HepG2 (cell line): ENCODE measurements around the gene OLFM1. TPM values are rescaled to one million over a fixed set of nuclear protein-coding genes. Genes with fewer than 3 reads are reported as not detected.

Source experiments
- ATAC-seq: fragments of 200-7000 bp; cut with Tn5 transposase; 3 replicates; pipeline ENCODE4 v1.9.1; 2020; ENCODE audit warnings: mild to moderate bottlenecking, moderate library complexity
- BruUV-seq: library from RNA; stranded (reverse); fragments of 400-500 nt; replicated peaks from 2 replicates; lab custom pipeline; 2021; lab: Mats Ljungman, UMichigan
- CTCF ChIA-PET: fragments of 300-600 bp; formaldehyde crosslinking; extraction: SDS; loops from one replicate; lab custom pipeline; 2021; ENCODE audit warnings: low total read pairs, inconsistent platforms, low intra/inter-chr PET ratio; lab: Yijun Ruan, JAX
- POLR2A ChIA-PET: fragments of 350-600 bp; sonication (Branson Sonifier 250); formaldehyde crosslinking; loops from one replicate; lab custom pipeline; 2020; ENCODE audit warnings: antibody characterized with exemption, inconsistent platforms; lab: Yijun Ruan, JAX
- DNase-seq: peaks from one replicate; pipeline ENCODE4 v3.0.0-alpha.2; 2015; ENCODE audit warnings: low spot score
- FAIRE-seq: peaks from 3 replicates; lab custom pipeline; 2011; peaks lifted over from hg19 to GRCh38; lab: Jason Lieb, UNC
- H2AFZ ChIP-seq: one replicate; pipeline ENCODE4 v1.6.1; 2011; ENCODE audit warnings: low read length, inconsistent platforms
- H3K27ac ChIP-seq: fragments of 300-600 bp; 3 replicates; pipeline ENCODE4 v1.8.0; 2011; ENCODE audit warnings: mixed run types, mild to moderate bottlenecking, mixed read lengths, low read length, inconsistent platforms; ENCODE audit not compliant: insufficient read depth; ENCODE audit errors: extremely low read length
- H3K27me3 ChIP-seq, 2 experiments: fragments of 200-600 bp in 1 of 2; 2 replicates in 1 of 2; 3 replicates in 1 of 2; pipeline versions ENCODE4 v1.6.0 to v1.8.0; 2011; ENCODE audit warnings: low read length in 2 of 2, mild to moderate bottlenecking in 2 of 2, moderate library complexity in 2 of 2, inconsistent platforms in 1 of 2; ENCODE audit not compliant: insufficient read depth in 2 of 2, control insufficient read depth in 1 of 2
- H3K36me3 ChIP-seq, 2 experiments: fragments of 200-600 bp in 1 of 2; replicated peaks in 1 of 2; 2 replicates in 1 of 2; 3 replicates in 1 of 2; pipeline versions ENCODE4 v1.5.1 to v1.8.0; 2011; ENCODE audit warnings: low read length in 2 of 2, inconsistent platforms in 1 of 2; ENCODE audit not compliant: insufficient read depth in 2 of 2, control insufficient read depth in 1 of 2
- H3K4me1 ChIP-seq: 2 replicates; pipeline ENCODE4 v1.5.1; 2012; ENCODE audit warnings: low read length, inconsistent platforms; ENCODE audit not compliant: insufficient read depth
- H3K4me2 ChIP-seq: 2 replicates; pipeline ENCODE4 v1.6.0; 2011; ENCODE audit warnings: low read depth, low read length, inconsistent platforms
- H3K4me3 ChIP-seq, 3 experiments: fragments of 200-600 bp in 1 of 3; sonication (generic), shearing (Covaris generic) in 1 of 3; replicated peaks in 1 of 3; 2 replicates each; pipeline ENCODE4 v1.5.1; 2011 to 2016; ENCODE audit warnings: low read length in 3 of 3, inconsistent platforms in 2 of 3, low read depth in 2 of 3, mild to moderate bottlenecking in 2 of 3, control low read depth in 1 of 3, mixed read lengths in 1 of 3; ENCODE audit not compliant: insufficient read depth in 1 of 3
- H3K79me2 ChIP-seq: one replicate; pipeline ENCODE4 v1.6.1; 2011; ENCODE audit warnings: low read length, inconsistent platforms; ENCODE audit not compliant: insufficient read depth
- H3K9ac ChIP-seq: 2 replicates; pipeline ENCODE4 v1.6.0; 2011; ENCODE audit warnings: mild to moderate bottlenecking, low read depth, low read length, inconsistent platforms; ENCODE audit not compliant: insufficient read depth
- H3K9me3 ChIP-seq: 2 replicates; pipeline ENCODE4 v1.5.1; 2012; ENCODE audit warnings: mild to moderate bottlenecking, low read length
- H4K20me1 ChIP-seq: 2 replicates; pipeline ENCODE4 v1.6.0; 2011; ENCODE audit warnings: inconsistent platforms, mild to moderate bottlenecking, low read length, moderate library complexity; ENCODE audit not compliant: insufficient read depth
- ELF1 ChIP-seq: sonication (generic); formaldehyde crosslinking; IDR thresholded peaks from 2 replicates; pipeline ENCODE4 v1.4.0; 2020; ENCODE audit warnings: missing genetic modification reagents
- GABPA ChIP-seq, 2 experiments: IDR thresholded peaks; 2 replicates each; pipeline ENCODE4 v1.6.1; 2011 to 2016; ENCODE audit warnings: low read depth in 2 of 2, low read length in 1 of 2, missing biosample characterization in 1 of 2, missing genetic modification characterization in 1 of 2
- GRHL1 ChIP-seq: sonication (generic); formaldehyde crosslinking; conservative IDR thresholded peaks from 2 replicates; pipeline ENCODE4 v1.8.0; 2022; ENCODE audit warnings: missing genetic modification reagents
- NFKBIZ ChIP-seq: IDR thresholded peaks from 2 replicates; pipeline ENCODE4 v1.6.1; 2018; ENCODE audit warnings: missing genetic modification reagents, missing compliant biosample characterization
- SP1 ChIP-seq, 2 experiments: fragments of 450-650 bp in 1 of 2; sonication (generic) in 1 of 2; formaldehyde crosslinking in 1 of 2; IDR thresholded peaks; 2 replicates each; pipeline versions ENCODE4 v1.4.0 to v1.6.1; 2016 to 2020; ENCODE audit warnings: missing genetic modification reagents in 1 of 2
- SRSF9 ChIP-seq: fragments of 200-400 bp; formaldehyde crosslinking; IDR thresholded peaks from 2 replicates; pipeline ENCODE4 v1.6.1; 2018; ENCODE audit warnings: borderline replicate concordance, mild to moderate bottlenecking, low read depth, low read length; ENCODE audit not compliant: insufficient read depth, poor library complexity, severe bottlenecking
- ZMYM4 ChIP-seq: sonication (generic); formaldehyde crosslinking; IDR thresholded peaks from 2 replicates; pipeline ENCODE4 v1.8.1; 2023; ENCODE audit warnings: mild to moderate bottlenecking, missing genetic modification reagents
- ZNF143 ChIP-seq: sonication (generic); formaldehyde crosslinking; IDR thresholded peaks from 2 replicates; pipeline ENCODE4 v1.4.0; 2020; ENCODE audit warnings: missing genetic modification reagents
- ZNF367 ChIP-seq: sonication (generic); formaldehyde crosslinking; IDR thresholded peaks from 2 replicates; pipeline ENCODE4 v1.4.0; 2020; ENCODE audit warnings: missing genetic modification reagents, borderline replicate concordance
- ZNF383 ChIP-seq: sonication (generic); formaldehyde crosslinking; IDR thresholded peaks from 2 replicates; pipeline ENCODE4 v1.4.0; 2020; ENCODE audit warnings: missing genetic modification reagents, mild to moderate bottlenecking, borderline replicate concordance
- ZNF761 ChIP-seq: sonication (generic); formaldehyde crosslinking; conservative IDR thresholded peaks from 2 replicates; pipeline ENCODE4 v1.4.0; 2020; ENCODE audit warnings: mild to moderate bottlenecking, missing genetic modification reagents
- WGBS: methylation state at CpG from one replicate; pipeline ENCODE4 v1.1.6; 2017; ENCODE audit warnings: low lambda C conversion rate; 5-methylcytosine and 5-hydroxymethylcytosine counted together
- in situ Hi-C: cut with HindIII; loops from 2 replicates; pipeline ENCODE4 v1.10.0; 2017; ENCODE audit warnings: low pct_unique_long_range_greater_than_20kb; ENCODE audit not compliant: extremely low pct_ligation_motif_present
- intact Hi-C: fragments of 100-400 bp; cut with micrococcal nuclease; formaldehyde crosslinking; loops from one replicate; pipeline ENCODE4 v1.10.0; 2022; ENCODE audit not compliant: unreplicated experiment
- polyA plus RNA-seq, 8 experiments: library from polyadenylated mRNA; depleted of rRNA in 3 of 8; stranded (reverse) in 7 of 8; unstranded in 1 of 8; fragments of >200 nt; fragmentation: Illumina TruSeq in 4 of 8; extraction: Trizol in 4 of 8; gene quantifications; 2 replicates each; pipeline versions ENCODE4 v1.2.1 to v1.2.3, GENCODE V29; 2011 to 2016; ENCODE audit warnings: low read depth in 4 of 8, missing spikeins in 1 of 8, mixed read lengths in 1 of 8; ENCODE audit not compliant: insufficient read depth in 1 of 8
- total RNA-seq, 5 experiments: library from RNA; depleted of rRNA; stranded (reverse); fragments of >200 nt; fragmentation: Illumina TruSeq; extraction: Trizol; gene quantifications; 2 replicates each; pipeline ENCODE4 v1.2.3, GENCODE V29; 2016; ENCODE audit warnings: low read depth in 1 of 5

The OLFM1 gene
- total and polyA plus RNA-seq, 2 of the 13 experiments (the other 11 are each of a cell fraction or from before 2014, with no cell fraction given), result not detected

- intact Hi-C loops, result no loop called here
- no peak for DNase-seq
- no TSS peak for BruUV-seq
- Histone ChIP-seq H4K20me1 (0 out of 2 replicates have a peak, but pooled peaks cover 2% of the 10 kb centered on the region), H3K9ac (no peak overlapping the region)
- TF ChIP-seq GRHL1 (CRISPR knock-in tag) (no peak), ZNF143 (CRISPR knock-in tag) (no peak), ZMYM4 (no peak), ZNF761 (no peak), SP1 (IDR thresholded peaks at IDR 0.05) (no peak), SP1 (CRISPR knock-in tag; IDR thresholded peaks at IDR 0.05) (no peak), ZNF367 (CRISPR knock-in tag) (no peak), SRSF9 (no peak), NFKBIZ (CRISPR knock-in tag) (no peak), ZNF383 (CRISPR knock-in tag) (no peak), GABPA (IDR thresholded peaks at IDR 0.05; ENCODE audit: low read depth, low read length) (no peak), GABPA (CRISPR knock-in tag; IDR thresholded peaks at IDR 0.05; ENCODE audit: low read depth) (no peak), ELF1 (CRISPR knock-in tag) (no peak)
- TF ChIP-seq, all 625 proteins: peak for 0
- 8% methylated on average over 4 of the region's 4 CpGs for WGBS
- in situ Hi-C loops, result no loop called here
- Histone ChIP-seq H3K9me3 (peaks cover 22% of the 10 kb centered on the region), H3K27me3 (peaks cover 1 to 27% of the 10 kb centered on the region in 2 experiments; a peak in 4 of 5 replicates), H3K79me2 (no peaks in the 10 kb centered on the region), H3K27ac (no peak overlapping the region), H3K4me3 (no peak overlapping the region), H2AFZ (no peak overlapping the region), H3K4me1 (no peaks in the 10 kb centered on the region), H3K4me2 (no peak overlapping the region), H3K36me3 (no peaks in the 10 kb centered on the region)
- ATAC-seq (no peak), FAIRE-seq (no peak)
- POLR2A ChIA-PET, result no interaction called here
- CTCF ChIA-PET, result no interaction called here
Measured at GRCh38 chr9:135065804-135066203, 21.7 kb upstream of the OLFM1 start.
